CD14-positive monocyte (primary cell): Measurements from ENCODE around the gene FAM228A. TPM values are rescaled to one million over a fixed set of nuclear protein-coding genes. Genes with fewer than 3 reads are reported as not detected.

Source experiments
- DNase-seq, 3 donors: peaks; one replicate each; pipeline ENCODE4 v3.0.0-alpha.2; 2011 to 2022
- H2AFZ ChIP-seq: 2 replicates; pipeline ENCODE4 v1.6.0; 2012; ENCODE audit warnings: mild to moderate bottlenecking, low read depth, low read length, inconsistent platforms; ENCODE audit not compliant: insufficient read depth, poor library complexity, severe bottlenecking
- H3K27ac ChIP-seq, 2 donors: 1 replicate in 1 of 2; 2 replicates in 1 of 2; pipeline ENCODE4 v1.5.1; 2012 to 2013; ENCODE audit warnings: low read length in 2 of 2, control low read depth in 1 of 2, inconsistent platforms in 1 of 2, low read depth in 1 of 2, mild to moderate bottlenecking in 1 of 2
- H3K27me3 ChIP-seq, 2 donors: one replicate each; pipeline versions ENCODE4 v1.6.0 to v1.6.1; 2011 to 2013; ENCODE audit warnings: low read length in 2 of 2; ENCODE audit not compliant: control insufficient read depth in 2 of 2, insufficient read depth in 2 of 2
- H3K36me3 ChIP-seq, 2 donors: replicated peaks in 1 of 2; 1 replicate in 1 of 2; 2 replicates in 1 of 2; pipeline versions ENCODE4 v1.5.1 to v1.6.1; 2012 to 2013; ENCODE audit warnings: low read length in 2 of 2, control low read depth in 1 of 2, inconsistent platforms in 1 of 2, mild to moderate bottlenecking in 1 of 2; ENCODE audit not compliant: insufficient read depth in 2 of 2, control insufficient read depth in 1 of 2
- H3K4me1 ChIP-seq, 2 donors: 1 replicate in 1 of 2; 2 replicates in 1 of 2; pipeline versions ENCODE4 v1.5.1 to v1.6.1; 2012 to 2013; ENCODE audit warnings: low read length in 2 of 2, control low read depth in 1 of 2, inconsistent platforms in 1 of 2, mild to moderate bottlenecking in 1 of 2, moderate library complexity in 1 of 2; ENCODE audit not compliant: insufficient read depth in 2 of 2, control insufficient read depth in 1 of 2
- H3K4me2 ChIP-seq: replicated peaks from 2 replicates; pipeline ENCODE3; 2012; ENCODE audit warnings: low read length, moderate library complexity, mild to moderate bottlenecking; ENCODE audit not compliant: poor library complexity, severe bottlenecking; ENCODE audit errors: extremely low read depth
- H3K4me3 ChIP-seq, 3 experiments: fragments of 200-600 bp in 1 of 3; sonication (generic) in 1 of 3; replicated peaks in 1 of 3; 1 replicate in 2 of 3; 2 replicates in 1 of 3; pipeline ENCODE4 v1.5.1; 2011 to 2013; ENCODE audit warnings: low read length in 3 of 3, mild to moderate bottlenecking in 3 of 3, control low read depth in 2 of 3, low read depth in 2 of 3, inconsistent platforms in 1 of 3, moderate library complexity in 1 of 3
- H3K79me2 ChIP-seq: 2 replicates; pipeline ENCODE4 v1.6.0; 2012; ENCODE audit warnings: mild to moderate bottlenecking, control low read depth, inconsistent platforms, low read length, moderate library complexity; ENCODE audit not compliant: insufficient read depth
- H3K9ac ChIP-seq: 2 replicates; pipeline ENCODE4 v1.6.0; 2017; ENCODE audit warnings: low read length, mild to moderate bottlenecking; ENCODE audit not compliant: insufficient read depth, poor library complexity, severe bottlenecking
- H3K9me3 ChIP-seq, 2 donors: replicated peaks in 1 of 2; 1 replicate in 1 of 2; 2 replicates in 1 of 2; pipeline versions ENCODE4 v1.5.1 to v1.6.1; 2012 to 2013; ENCODE audit warnings: low read length in 2 of 2, control low read depth in 1 of 2; ENCODE audit not compliant: control insufficient read depth in 1 of 2, insufficient read depth in 1 of 2
- H4K20me1 ChIP-seq: 2 replicates; pipeline ENCODE4 v1.6.0; 2012; ENCODE audit warnings: mild to moderate bottlenecking, low read length, control low read depth, moderate library complexity; ENCODE audit not compliant: insufficient read depth
- H3K27ac Mint-ChIP-seq, 7 donors: one replicate each; pipeline ENCODE4 v1.8.0; 2020; ENCODE audit warnings: mild to moderate bottlenecking in 7 of 7, mixed read lengths in 7 of 7, moderate library complexity in 6 of 7, inconsistent platforms in 2 of 7
- H3K27me3 Mint-ChIP-seq, 3 donors: one replicate each; pipeline ENCODE4 v1.8.0; 2021 to 2022; ENCODE audit warnings: low read depth in 3 of 3, mild to moderate bottlenecking in 3 of 3, mixed read lengths in 3 of 3, moderate library complexity in 3 of 3, inconsistent platforms in 1 of 3
- H3K36me3 Mint-ChIP-seq, 2 donors: one replicate each; pipeline ENCODE4 v1.8.0; 2020; ENCODE audit warnings: mixed read lengths in 2 of 2, inconsistent platforms in 1 of 2, mild to moderate bottlenecking in 1 of 2
- H3K4me1 Mint-ChIP-seq: one replicate; pipeline ENCODE4 v1.8.0; 2020; ENCODE audit warnings: mild to moderate bottlenecking, mixed read lengths
- H3K4me3 Mint-ChIP-seq, 2 donors: one replicate each; pipeline ENCODE4 v1.8.0; 2020; ENCODE audit warnings: mild to moderate bottlenecking in 2 of 2, mixed read lengths in 2 of 2, moderate library complexity in 1 of 2
- H3K9me3 Mint-ChIP-seq, 7 donors: one replicate each; pipeline ENCODE4 v1.8.0; 2020 to 2022; ENCODE audit warnings: mixed read lengths in 7 of 7, mild to moderate bottlenecking in 6 of 7, moderate library complexity in 6 of 7, inconsistent platforms in 2 of 7
- WGBS: methylation state at CpG from one replicate; pipeline ENCODE4 v1.1.5; 2013; ENCODE audit warnings: missing lambda C conversion rate; ENCODE audit not compliant: insufficient coverage; 5-methylcytosine and 5-hydroxymethylcytosine counted together
- intact Hi-C, 2 donors: fragments of 100-400 bp; cut with micrococcal nuclease; formaldehyde crosslinking; loops; one replicate each; pipeline versions ENCODE4 v1.15.0 to v1.15.1; 2023
- polyA plus RNA-seq, 3 donors: library from polyadenylated mRNA; depleted of rRNA in 1 of 3; unstranded in 2 of 3; stranded (reverse) in 1 of 3; fragments of 300-500 nt in 2 of 3; fragments of >200 nt in 1 of 3; fragmentation: Illumina TruSeq in 2 of 3; gene quantifications; 1 replicate in 2 of 3; 2 replicates in 1 of 3; pipeline ENCODE4 v1.2.3, GENCODE V29; 2012 to 2021
- TF ChIP-seq, protein P1 (sequence below): fragments of 200-600 bp; IDR thresholded peaks from one replicate; pipeline ENCODE4 v1.8.0; 2022; ENCODE audit warnings: antibody characterized with exemption, mild to moderate bottlenecking

The FAM228A gene
- polyA plus RNA-seq, 3 donors, result 0.09 to 0.17 TPM; not detected in 1

DNA sequence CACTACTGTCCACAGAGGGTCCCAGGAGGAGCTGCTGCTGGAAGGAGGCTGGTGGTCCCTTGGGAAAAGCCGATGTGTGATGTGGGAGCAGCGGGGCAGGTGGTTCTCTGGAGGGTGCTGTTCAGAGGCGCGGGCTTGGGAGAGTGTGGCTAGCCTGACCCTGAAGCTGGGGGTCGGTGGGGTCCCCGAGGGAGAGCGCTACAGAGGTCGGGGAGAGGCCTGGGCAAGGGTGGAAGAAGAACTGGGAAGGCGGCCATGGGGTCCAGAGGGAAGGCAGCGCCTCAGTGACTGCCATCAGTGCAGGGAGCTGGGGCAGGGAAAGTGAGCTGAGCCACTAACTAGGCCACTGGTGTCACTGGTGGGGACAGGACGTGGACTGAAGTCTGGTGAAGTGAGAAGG is 32.5 kb downstream of the FAM228A start:
- H3K27ac Mint-ChIP-seq, result peak overlapping the region in 2 of 7 donors; percentile 7 to 33
- no peak for DNase-seq
- H3K4me1 Mint-ChIP-seq, result peaks cover 6% of the 10 kb centered on the region
- Histone ChIP-seq H2AFZ (no peak overlapping the region), H3K4me2 (no peak overlapping the region), H4K20me1 (no peaks in the 10 kb centered on the region), H3K79me2 (no peaks in the 10 kb centered on the region), H3K9me3 (no peaks in the 10 kb centered on the region), H3K4me3 (no peak overlapping the region), H3K27ac (no peak overlapping the region), H3K9ac (no peak overlapping the region), H3K36me3 (peaks cover 98 to 100% of the 10 kb centered on the region in 2 donors), H3K27me3 (no peaks in the 10 kb centered on the region), H3K4me1 (no peaks in the 10 kb centered on the region)
- H3K36me3 Mint-ChIP-seq, result peaks cover 91 to 97% of the 10 kb centered on the region in 2 donors
- intact Hi-C loops, result no loop called here
- H3K27me3 Mint-ChIP-seq, result peaks cover 0 to 3% (median 0%) of the 10 kb centered on the region in 3 donors
- no peaks in the 10 kb centered on the region for H3K9me3 Mint-ChIP-seq
- TF ChIP-seq, protein P1, sequence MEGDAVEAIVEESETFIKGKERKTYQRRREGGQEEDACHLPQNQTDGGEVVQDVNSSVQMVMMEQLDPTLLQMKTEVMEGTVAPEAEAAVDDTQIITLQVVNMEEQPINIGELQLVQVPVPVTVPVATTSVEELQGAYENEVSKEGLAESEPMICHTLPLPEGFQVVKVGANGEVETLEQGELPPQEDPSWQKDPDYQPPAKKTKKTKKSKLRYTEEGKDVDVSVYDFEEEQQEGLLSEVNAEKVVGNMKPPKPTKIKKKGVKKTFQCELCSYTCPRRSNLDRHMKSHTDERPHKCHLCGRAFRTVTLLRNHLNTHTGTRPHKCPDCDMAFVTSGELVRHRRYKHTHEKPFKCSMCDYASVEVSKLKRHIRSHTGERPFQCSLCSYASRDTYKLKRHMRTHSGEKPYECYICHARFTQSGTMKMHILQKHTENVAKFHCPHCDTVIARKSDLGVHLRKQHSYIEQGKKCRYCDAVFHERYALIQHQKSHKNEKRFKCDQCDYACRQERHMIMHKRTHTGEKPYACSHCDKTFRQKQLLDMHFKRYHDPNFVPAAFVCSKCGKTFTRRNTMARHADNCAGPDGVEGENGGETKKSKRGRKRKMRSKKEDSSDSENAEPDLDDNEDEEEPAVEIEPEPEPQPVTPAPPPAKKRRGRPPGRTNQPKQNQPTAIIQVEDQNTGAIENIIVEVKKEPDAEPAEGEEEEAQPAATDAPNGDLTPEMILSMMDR, result no peak
- WGBS, result 95% methylated on average over 9 of the region's 11 CpGs
- H3K4me3 Mint-ChIP-seq, result no peak overlapping the region

DNA sequence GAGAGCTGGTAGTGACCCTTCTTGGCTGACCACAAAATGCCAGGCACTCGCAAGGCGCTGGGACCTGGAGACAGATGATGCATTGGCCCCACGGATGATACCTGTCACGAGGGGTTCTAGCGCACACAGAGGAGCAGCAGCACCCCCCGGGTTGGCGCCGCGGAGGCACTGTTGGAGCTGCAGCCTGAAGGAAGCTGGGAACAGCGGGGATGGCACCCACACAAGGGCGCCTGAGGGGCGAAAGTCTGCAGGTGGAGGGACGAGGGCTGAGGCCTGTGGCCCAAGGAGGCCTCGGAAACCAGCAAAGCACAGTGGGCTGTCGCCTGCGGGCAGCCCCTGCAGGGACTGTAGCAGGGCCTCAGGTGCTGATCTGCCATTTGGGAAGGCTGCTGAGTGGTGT is 33.6 kb downstream of the FAM228A start:
- Histone ChIP-seq H3K4me2 (no peak overlapping the region), H2AFZ (no peak overlapping the region), H3K27me3 (no peaks in the 10 kb centered on the region), H3K79me2 (no peaks in the 10 kb centered on the region), H4K20me1 (no peaks in the 10 kb centered on the region), H3K27ac (no peak overlapping the region), H3K9me3 (no peaks in the 10 kb centered on the region), H3K4me1 (no peaks in the 10 kb centered on the region), H3K9ac (no peak overlapping the region), H3K4me3 (no peak overlapping the region), H3K36me3 (peaks cover 98 to 100% of the 10 kb centered on the region in 2 donors)
- DNase-seq, result no peak
- H3K9me3 Mint-ChIP-seq, result no peaks in the 10 kb centered on the region
- H3K4me1 Mint-ChIP-seq, result peaks cover 6% of the 10 kb centered on the region
- WGBS, result 98% methylated on average over 15 of the region's 16 CpGs
- no peak overlapping the region for H3K27ac Mint-ChIP-seq
- peaks cover 0 to 3% (median 0%) of the 10 kb centered on the region in 3 donors for H3K27me3 Mint-ChIP-seq
- intact Hi-C loops, result no loop called here
- H3K36me3 Mint-ChIP-seq, result peaks cover 92 to 98% of the 10 kb centered on the region in 2 donors
- TF ChIP-seq, protein P1, result no peak
- no peak overlapping the region for H3K4me3 Mint-ChIP-seq
